ENCODE results near the gene PFKP.

The PFKP gene

DNA sequence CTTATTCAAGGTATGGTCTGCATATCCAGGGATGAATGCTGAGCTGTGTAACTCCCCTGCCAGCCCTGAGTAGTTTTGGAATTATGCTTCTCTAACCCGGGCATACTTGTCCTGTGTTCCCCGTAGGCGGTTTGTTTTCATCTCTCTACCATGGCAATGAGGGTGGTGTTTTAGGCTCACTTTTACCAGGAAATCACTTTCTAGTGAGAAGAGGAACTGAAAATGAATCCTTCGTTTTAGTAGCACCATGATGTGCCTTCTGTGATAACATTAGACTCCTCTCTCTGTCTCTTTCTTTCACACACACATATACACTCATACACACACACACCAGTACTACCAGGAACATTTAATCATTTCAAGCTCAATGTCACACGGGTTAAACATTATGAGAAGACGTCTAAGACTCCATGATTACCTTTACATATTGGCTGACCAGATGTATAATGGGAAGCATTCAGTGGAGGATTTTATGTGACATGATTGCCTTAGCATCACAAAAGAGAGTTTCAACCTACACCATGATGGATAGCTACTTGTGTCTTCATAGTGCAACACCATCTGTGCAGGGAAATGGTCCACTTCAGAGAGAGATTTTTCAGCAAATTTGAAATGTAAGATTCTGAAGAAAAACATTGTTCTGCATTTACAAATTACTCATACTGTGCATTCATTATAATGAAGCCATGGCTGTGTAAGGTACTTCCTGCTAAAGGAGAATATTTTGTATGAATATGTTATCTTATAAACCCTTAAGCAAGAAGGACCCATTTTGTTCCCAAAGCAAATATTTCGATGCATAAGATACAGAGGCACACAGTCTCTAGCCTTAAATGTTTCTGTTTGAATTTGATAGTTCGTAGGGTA lies 31.0 kb upstream of the PFKP start:
- H3K27ac ChIP-seq (ENCODE audit: extremely low read depth, low read depth, low read length): no peak overlapping the region
- H3K9me3 ChIP-seq (ENCODE audit: control insufficient read depth, insufficient read depth, low read depth, low read length): no peaks in the 10 kb centered on the region
- H3K4me3 ChIP-seq (ENCODE audit: low read depth, low read length): no peak overlapping the region
- no peaks in the 10 kb centered on the region for H3K4me1 ChIP-seq (ENCODE audit: control insufficient read depth, insufficient read depth, low read length)
- no peaks in the 10 kb centered on the region for H3K36me3 ChIP-seq (ENCODE audit: control insufficient read depth in 2 of 2, insufficient read depth in 1 of 2, low read length in 2 of 2)
- TF ChIP-seq HOXD13 (CRISPR knock-in tag; IDR thresholded peaks at IDR 0.05; ENCODE audit: borderline replicate concordance) (no peak), ZNF529 (tag by site-specific recombination; IDR thresholded peaks at IDR 0.05; ENCODE audit: insufficient replicate concordance) (no peak), ZNF791 (tag by site-specific recombination; IDR thresholded peaks at IDR 0.05) (no peak), ZNF600 (tag by site-specific recombination; IDR thresholded peaks at IDR 0.05) (no peak), HOXC10 (CRISPR knock-in tag; IDR thresholded peaks at IDR 0.05) (no peak), ZNF16 (tag by site-specific recombination; IDR thresholded peaks at IDR 0.05; ENCODE audit: low read depth) (no peak), ZNF2 (tag by site-specific recombination; IDR thresholded peaks at IDR 0.05) (no peak), BCL11B (tag by site-specific recombination; IDR thresholded peaks at IDR 0.05; ENCODE audit: low read depth) (no peak), ZNF19 (tag by site-specific recombination; IDR thresholded peaks at IDR 0.05; ENCODE audit: low read depth) (no peak), ZBTB7A (tag by site-specific recombination; IDR thresholded peaks at IDR 0.05; ENCODE audit: low read depth) (no peak), ZNF654 (tag by site-specific recombination; IDR thresholded peaks at IDR 0.05; ENCODE audit: low read depth) (no peak), ZNF324 (tag by site-specific recombination; IDR thresholded peaks at IDR 0.05) (no peak), ZNF132 (tag by site-specific recombination; IDR thresholded peaks at IDR 0.05; ENCODE audit: borderline replicate concordance) (no peak), ZBTB20 (tag by site-specific recombination; IDR thresholded peaks at IDR 0.05) (no peak)
- TF ChIP-seq, protein P1, sequence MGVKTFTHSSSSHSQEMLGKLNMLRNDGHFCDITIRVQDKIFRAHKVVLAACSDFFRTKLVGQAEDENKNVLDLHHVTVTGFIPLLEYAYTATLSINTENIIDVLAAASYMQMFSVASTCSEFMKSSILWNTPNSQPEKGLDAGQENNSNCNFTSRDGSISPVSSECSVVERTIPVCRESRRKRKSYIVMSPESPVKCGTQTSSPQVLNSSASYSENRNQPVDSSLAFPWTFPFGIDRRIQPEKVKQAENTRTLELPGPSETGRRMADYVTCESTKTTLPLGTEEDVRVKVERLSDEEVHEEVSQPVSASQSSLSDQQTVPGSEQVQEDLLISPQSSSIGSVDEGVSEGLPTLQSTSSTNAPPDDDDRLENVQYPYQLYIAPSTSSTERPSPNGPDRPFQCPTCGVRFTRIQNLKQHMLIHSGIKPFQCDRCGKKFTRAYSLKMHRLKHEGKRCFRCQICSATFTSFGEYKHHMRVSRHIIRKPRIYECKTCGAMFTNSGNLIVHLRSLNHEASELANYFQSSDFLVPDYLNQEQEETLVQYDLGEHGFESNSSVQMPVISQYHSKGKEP (tag by site-specific recombination; IDR thresholded peaks at IDR 0.05): no peak
- TF ChIP-seq, protein P2, sequence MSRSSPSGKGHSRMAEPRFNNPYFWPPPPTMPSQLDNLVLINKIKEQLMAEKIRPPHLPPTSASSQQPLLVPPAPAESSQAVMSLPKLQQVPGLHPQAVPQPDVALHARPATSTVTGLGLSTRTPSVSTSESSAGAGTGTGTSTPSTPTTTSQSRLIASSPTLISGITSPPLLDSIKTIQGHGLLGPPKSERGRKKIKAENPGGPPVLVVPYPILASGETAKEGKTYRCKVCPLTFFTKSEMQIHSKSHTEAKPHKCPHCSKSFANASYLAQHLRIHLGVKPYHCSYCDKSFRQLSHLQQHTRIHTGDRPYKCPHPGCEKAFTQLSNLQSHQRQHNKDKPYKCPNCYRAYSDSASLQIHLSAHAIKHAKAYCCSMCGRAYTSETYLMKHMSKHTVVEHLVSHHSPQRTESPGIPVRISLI (tag by site-specific recombination; IDR thresholded peaks at IDR 0.05): no peak
- TF ChIP-seq, protein P3, sequence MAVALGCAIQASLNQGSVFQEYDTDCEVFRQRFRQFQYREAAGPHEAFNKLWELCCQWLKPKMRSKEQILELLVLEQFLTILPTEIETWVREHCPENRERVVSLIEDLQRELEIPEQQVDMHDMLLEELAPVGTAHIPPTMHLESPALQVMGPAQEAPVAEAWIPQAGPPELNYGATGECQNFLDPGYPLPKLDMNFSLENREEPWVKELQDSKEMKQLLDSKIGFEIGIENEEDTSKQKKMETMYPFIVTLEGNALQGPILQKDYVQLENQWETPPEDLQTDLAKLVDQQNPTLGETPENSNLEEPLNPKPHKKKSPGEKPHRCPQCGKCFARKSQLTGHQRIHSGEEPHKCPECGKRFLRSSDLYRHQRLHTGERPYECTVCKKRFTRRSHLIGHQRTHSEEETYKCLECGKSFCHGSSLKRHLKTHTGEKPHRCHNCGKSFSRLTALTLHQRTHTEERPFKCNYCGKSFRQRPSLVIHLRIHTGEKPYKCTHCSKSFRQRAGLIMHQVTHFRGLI (tag by site-specific recombination; IDR thresholded peaks at IDR 0.05): no peak
- TF ChIP-seq, protein P4, sequence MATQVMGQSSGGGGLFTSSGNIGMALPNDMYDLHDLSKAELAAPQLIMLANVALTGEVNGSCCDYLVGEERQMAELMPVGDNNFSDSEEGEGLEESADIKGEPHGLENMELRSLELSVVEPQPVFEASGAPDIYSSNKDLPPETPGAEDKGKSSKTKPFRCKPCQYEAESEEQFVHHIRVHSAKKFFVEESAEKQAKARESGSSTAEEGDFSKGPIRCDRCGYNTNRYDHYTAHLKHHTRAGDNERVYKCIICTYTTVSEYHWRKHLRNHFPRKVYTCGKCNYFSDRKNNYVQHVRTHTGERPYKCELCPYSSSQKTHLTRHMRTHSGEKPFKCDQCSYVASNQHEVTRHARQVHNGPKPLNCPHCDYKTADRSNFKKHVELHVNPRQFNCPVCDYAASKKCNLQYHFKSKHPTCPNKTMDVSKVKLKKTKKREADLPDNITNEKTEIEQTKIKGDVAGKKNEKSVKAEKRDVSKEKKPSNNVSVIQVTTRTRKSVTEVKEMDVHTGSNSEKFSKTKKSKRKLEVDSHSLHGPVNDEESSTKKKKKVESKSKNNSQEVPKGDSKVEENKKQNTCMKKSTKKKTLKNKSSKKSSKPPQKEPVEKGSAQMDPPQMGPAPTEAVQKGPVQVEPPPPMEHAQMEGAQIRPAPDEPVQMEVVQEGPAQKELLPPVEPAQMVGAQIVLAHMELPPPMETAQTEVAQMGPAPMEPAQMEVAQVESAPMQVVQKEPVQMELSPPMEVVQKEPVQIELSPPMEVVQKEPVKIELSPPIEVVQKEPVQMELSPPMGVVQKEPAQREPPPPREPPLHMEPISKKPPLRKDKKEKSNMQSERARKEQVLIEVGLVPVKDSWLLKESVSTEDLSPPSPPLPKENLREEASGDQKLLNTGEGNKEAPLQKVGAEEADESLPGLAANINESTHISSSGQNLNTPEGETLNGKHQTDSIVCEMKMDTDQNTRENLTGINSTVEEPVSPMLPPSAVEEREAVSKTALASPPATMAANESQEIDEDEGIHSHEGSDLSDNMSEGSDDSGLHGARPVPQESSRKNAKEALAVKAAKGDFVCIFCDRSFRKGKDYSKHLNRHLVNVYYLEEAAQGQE (tag by site-specific recombination; IDR thresholded peaks at IDR 0.05): no peak
- ChIA-PET CTCF (interaction anchor here (0.9 kb wide), 1 partner anchor 108 kb away, joined by 5 read pairs; no protein-coding TSS in a partner anchor), POLR2A (no interaction called here)

Data from HEK293 (cell line).